Femur (tissue), 1 donor: ENCODE measurements around the gene CYP2C18.
"Not testable (repeated sequence)": the region's sequence is repeated elsewhere in the genome, so short reads cannot be mapped to it uniquely, and the experiment has no call there.

Experiments used
- DNase-seq: peaks from one replicate; pipeline ENCODE4 v3.0.0-alpha.2; 2017

CYP2C18 gene

DNA sequence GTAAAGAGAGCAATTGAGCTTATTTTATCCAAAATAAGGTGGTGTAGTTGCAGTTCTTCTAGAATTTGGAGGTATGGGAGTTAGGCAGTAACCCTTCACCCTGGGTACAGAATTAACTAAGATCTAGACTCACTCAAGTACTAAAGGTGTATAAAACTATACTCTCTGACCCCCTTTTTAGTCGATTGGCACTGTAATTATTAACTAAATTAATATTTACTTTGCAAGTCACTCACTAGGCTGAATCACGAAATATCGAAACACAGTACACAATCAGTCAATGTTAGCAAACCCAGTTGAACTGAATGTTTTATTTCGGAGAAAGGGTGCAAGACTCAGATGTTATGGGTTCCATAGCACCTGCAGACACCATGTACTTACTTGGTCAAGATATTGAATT is 64.3 kb downstream of the CYP2C18 start:
- no peak for DNase-seq

DNA sequence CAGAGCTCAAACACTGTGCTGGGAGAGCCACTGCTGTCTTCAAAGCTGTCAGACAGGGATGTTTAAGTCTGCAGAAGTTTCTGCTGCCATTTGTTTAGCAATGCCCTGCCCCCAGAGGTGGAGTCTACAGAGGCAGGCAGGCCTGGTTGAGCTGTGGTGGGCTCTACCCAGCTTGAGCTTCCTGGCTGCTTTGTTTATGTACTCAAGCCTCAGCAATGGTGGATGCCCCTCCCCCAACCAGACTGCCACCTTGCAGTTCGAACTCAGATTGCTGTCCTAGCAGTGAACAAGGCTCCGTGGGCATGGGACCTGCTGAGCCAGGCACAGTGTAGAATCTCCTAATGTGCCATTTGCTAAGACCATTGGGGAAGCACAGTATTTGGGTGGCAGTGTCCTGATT is 74.4 kb downstream of the CYP2C18 start:
- DNase-seq: no peak

DNA sequence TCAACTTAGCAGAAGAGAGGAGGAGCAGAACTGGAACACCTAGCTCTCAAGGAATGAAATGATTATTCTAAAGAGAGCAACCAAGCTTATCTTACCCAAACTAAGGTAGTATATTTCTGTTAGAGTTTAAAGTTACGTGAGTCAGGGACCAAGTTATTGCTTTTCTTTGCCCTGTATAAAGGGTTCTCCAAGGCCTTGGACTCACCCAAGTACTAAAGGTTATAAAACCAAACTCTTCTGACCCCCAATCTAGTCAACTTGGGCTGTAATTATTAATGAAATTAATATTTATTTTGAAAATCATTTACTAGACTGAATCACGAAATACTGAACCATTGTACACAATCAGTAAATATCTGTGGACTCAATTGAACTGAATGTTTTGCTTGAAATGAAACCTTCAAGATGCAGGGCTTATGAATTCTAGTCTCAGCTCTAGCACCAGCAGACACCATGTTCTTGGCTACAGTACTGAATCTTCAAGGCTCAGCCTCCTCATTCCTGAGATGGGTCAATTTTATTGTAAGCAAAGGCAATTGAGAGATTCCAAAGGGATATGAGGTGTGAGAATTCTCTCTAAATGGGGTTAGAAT is 77.2 kb downstream of the CYP2C18 start:
- no peak for DNase-seq

DNA sequence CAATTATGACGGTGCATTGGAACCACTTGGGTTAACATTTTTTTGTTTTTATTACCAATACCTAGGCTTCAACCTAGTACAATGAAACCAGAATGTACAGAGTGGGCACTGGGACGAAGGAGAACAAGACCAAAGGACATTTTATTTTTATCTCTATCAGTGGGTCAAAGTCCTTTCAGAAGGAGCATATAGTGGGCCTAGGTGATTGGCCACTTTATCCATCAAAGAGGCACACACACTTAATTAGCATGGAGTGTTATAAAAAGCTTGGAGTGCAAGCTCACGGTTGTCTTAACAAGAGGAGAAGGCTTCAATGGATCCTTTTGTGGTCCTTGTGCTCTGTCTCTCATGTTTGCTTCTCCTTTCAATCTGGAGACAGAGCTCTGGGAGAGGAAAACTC is 78.9 kb downstream of the CYP2C18 start, which contains the start of gene CYP2C19:
Gene CYP2C19 (plus strand): TSS at position 289 of the 400 bp plus-strand sequence. CDS start 25 bp downstream, at position 314.
- DNase-seq: no peak

GRCh38 chr10:94775425-94775824 is 91.9 kb downstream of the CYP2C18 start:
- DNase-seq: not testable (repeated sequence)

GRCh38 chr10:94777886-94778458 is 94.4 kb downstream of the CYP2C18 start:
- no peak for DNase-seq

GRCh38 chr10:94780844-94781243 is 97.3 kb downstream of the CYP2C18 start:
- no peak for DNase-seq

- DNase-seq: no peak
These were observed 100.7 kb downstream of the CYP2C18 start for GRCh38 chr10:94784256-94784655.

- no peak for DNase-seq
These were observed 101.7 kb downstream of the CYP2C18 start for GRCh38 chr10:94785211-94785610.
